Panc1 (cell line): Measurements from ENCODE around the gene CYSTM1. TPM values are rescaled to one million over a fixed set of nuclear protein-coding genes. Genes with fewer than 3 reads are reported as not detected.

ENCODE experiments used
- ATAC-seq: fragments of 200-7000 bp; cut with Tn5 transposase; 2 replicates; pipeline ENCODE4 v1.9.1; 2020; ENCODE audit warnings: mild to moderate bottlenecking, moderate library complexity
- BruUV-seq: library from RNA; stranded (reverse); fragments of 400-500 nt; replicated peaks from 2 replicates; lab custom pipeline; 2021; lab: Mats Ljungman, UMichigan
- CTCF ChIA-PET: fragments of 300-600 bp; sonication (Branson Sonifier 250); formaldehyde crosslinking; loops from one replicate; lab custom pipeline; 2022; ENCODE audit warnings: antibody characterized with exemption; lab: Charles Lee
- POLR2A ChIA-PET: fragments of 300-600 bp; sonication (Branson Sonifier 250); formaldehyde crosslinking; loops from one replicate; lab custom pipeline; 2022; ENCODE audit warnings: antibody characterized with exemption; lab: Charles Lee
- DNase-seq: peaks from one replicate; pipeline ENCODE4 v3.0.0-alpha.2; 2010; ENCODE audit warnings: low read depth, low spot score
- H3K27ac ChIP-seq: 2 replicates; pipeline ENCODE4 v1.5.1; 2011; ENCODE audit warnings: mild to moderate bottlenecking, low read length, inconsistent platforms
- H3K27me3 ChIP-seq: fragments of 200-500 bp; sonication (Bioruptor generic); 2 replicates; pipeline ENCODE4 v1.6.0; 2014; ENCODE audit warnings: low read length, inconsistent platforms; ENCODE audit not compliant: control insufficient read depth, insufficient read depth
- H3K36me3 ChIP-seq: fragments of 200-500 bp; sonication (Bioruptor generic); 2 replicates; pipeline ENCODE4 v1.5.1; 2014; ENCODE audit warnings: inconsistent platforms, mild to moderate bottlenecking, low read length, moderate library complexity; ENCODE audit not compliant: control insufficient read depth, insufficient read depth
- H3K4me1 ChIP-seq: 2 replicates; pipeline ENCODE4 v1.5.1; 2011; ENCODE audit warnings: inconsistent platforms, mild to moderate bottlenecking, low read length, moderate library complexity; ENCODE audit not compliant: control insufficient read depth, insufficient read depth
- H3K4me3 ChIP-seq, 2 experiments: 2 replicates each; pipeline ENCODE4 v1.5.1; 2011 to 2012; ENCODE audit warnings: low read depth in 2 of 2, low read length in 2 of 2, mild to moderate bottlenecking in 2 of 2, inconsistent platforms in 1 of 2, moderate library complexity in 1 of 2
- H3K9me3 ChIP-seq: fragments of 200-500 bp; sonication (Bioruptor generic); 2 replicates; pipeline ENCODE4 v1.5.1; 2014; ENCODE audit warnings: low read depth, mild to moderate bottlenecking, inconsistent platforms, low read length, moderate library complexity; ENCODE audit not compliant: control insufficient read depth, insufficient read depth
- CTCF ChIP-seq: fragments of 450-650 bp; IDR thresholded peaks from 2 replicates; pipeline ENCODE4 v1.5.1; 2017; ENCODE audit warnings: mild to moderate bottlenecking
- POLR2AphosphoS5 ChIP-seq: IDR thresholded peaks from 2 replicates; pipeline ENCODE4 v1.6.1; 2012; ENCODE audit warnings: mild to moderate bottlenecking, low read depth, low read length, moderate library complexity
- REST ChIP-seq, 2 experiments: IDR thresholded peaks; 2 replicates each; pipeline ENCODE4 v1.6.1; 2011 to 2012; ENCODE audit warnings: low read depth in 2 of 2, control low read depth in 1 of 2, low read length in 1 of 2, mild to moderate bottlenecking in 1 of 2, moderate library complexity in 1 of 2; ENCODE audit not compliant: insufficient read depth in 1 of 2
- SIN3A ChIP-seq: IDR thresholded peaks from 2 replicates; pipeline ENCODE4 v1.6.1; 2012; ENCODE audit warnings: low read depth, mild to moderate bottlenecking, low read length, moderate library complexity, borderline replicate concordance; ENCODE audit not compliant: insufficient read depth
- TCF7L2 ChIP-seq: IDR thresholded peaks from 2 replicates; pipeline ENCODE4 v1.6.1; 2011; ENCODE audit warnings: mild to moderate bottlenecking, low read depth, low read length, inconsistent platforms
- in situ Hi-C: cut with HindIII; loops from 2 replicates; pipeline ENCODE4 v1.10.0; 2016; ENCODE audit warnings: low sequenced_read_pairs, low pct_unique_long_range_greater_than_20kb
- intact Hi-C: fragments of 100-400 bp; cut with micrococcal nuclease; formaldehyde crosslinking; loops from one replicate; pipeline ENCODE4 v1.10.0; 2022; ENCODE audit not compliant: unreplicated experiment
- total RNA-seq: library from RNA; stranded (reverse); gene quantifications from one replicate; pipeline ENCODE4 v1.2.1, GENCODE V29; 2021; ENCODE audit not compliant: unreplicated experiment

The CYSTM1 gene
- total RNA-seq, 1 experiment from 2014 or later, result 126 TPM

- Histone ChIP-seq H3K9me3 (no peaks in the 10 kb centered on the region), H3K27ac (no peak overlapping the region), H3K4me3 (no peak overlapping the region), H3K27me3 (no peaks in the 10 kb centered on the region), H3K4me1 (peaks cover 6% of the 10 kb centered on the region), H3K36me3 (no peaks in the 10 kb centered on the region)
- ATAC-seq (no peak), DNase-seq (no peak)
- CTCF ChIA-PET, result interaction anchor here (0.6 to 0.9 kb wide), 3 partner anchors 8 to 307 kb away, joined by 3 to 6 read pairs (median 3); no protein-coding TSS in a partner anchor
- TF ChIP-seq TCF7L2 (no peak), CTCF (no peak), SIN3A (no peak)
- BruUV-seq, result no TSS peak
- intact Hi-C loops (loop anchor here (10.0 kb wide), 1 partner anchor 168 kb away; no protein-coding TSS in a partner anchor), in situ Hi-C loops (no loop called here)
- POLR2A ChIA-PET, result no interaction called here
These were observed 22.7 kb upstream of the CYSTM1 start for GRCh38 chr5:140152022-140152999.

- CTCF ChIA-PET, result interaction anchor here (0.9 kb wide), 1 partner anchor 81 kb away, joined by 3 read pairs; no protein-coding TSS in a partner anchor
- Histone ChIP-seq H3K4me1 (peaks cover 6% of the 10 kb centered on the region), H3K27me3 (no peaks in the 10 kb centered on the region), H3K4me3 (no peak overlapping the region), H3K9me3 (no peaks in the 10 kb centered on the region), H3K36me3 (no peaks in the 10 kb centered on the region), H3K27ac (no peak overlapping the region)
- TF ChIP-seq REST (IDR thresholded peaks at IDR 0.05; ENCODE audit: insufficient read depth in 1 of 2, low read depth in 2 of 2, low read length in 1 of 2), result no peak
- TF ChIP-seq TCF7L2, result no peak
- TF ChIP-seq POLR2AphosphoS5, result no peak
- TF ChIP-seq SIN3A, result no peak
- no peak for TF ChIP-seq CTCF
- no TSS peak for BruUV-seq
- no peak for DNase-seq
- in situ Hi-C loops, result no loop called here
- intact Hi-C loops, result loop anchor here (10.0 kb wide), 1 partner anchor 168 kb away; no protein-coding TSS in a partner anchor
- POLR2A ChIA-PET, result no interaction called here
- no peak for ATAC-seq
These were observed 21.7 kb upstream of the CYSTM1 start for GRCh38 chr5:140153255-140153654.
